Immature natural killer cell (primary cell): ENCODE measurements around the gene LCE7A. TPM values are rescaled to one million over a fixed set of nuclear protein-coding genes. Genes with fewer than 3 reads are reported as not detected.

Source experiments
- DNase-seq, 3 donors: peaks; one replicate each; pipeline ENCODE4 v3.0.0; 2022; ENCODE audit warnings: mixed read lengths in 1 of 3
- H3K27ac Mint-ChIP-seq, 6 donors: one replicate each; pipeline ENCODE4 v1.8.0; 2020; ENCODE audit warnings: mixed read lengths in 6 of 6, mild to moderate bottlenecking in 5 of 6, inconsistent platforms in 4 of 6, moderate library complexity in 3 of 6
- H3K27me3 Mint-ChIP-seq, 3 donors: one replicate each; pipeline ENCODE4 v1.8.0; 2020 to 2021; ENCODE audit warnings: low read depth in 3 of 3, mild to moderate bottlenecking in 3 of 3, mixed read lengths in 3 of 3, moderate library complexity in 3 of 3, inconsistent platforms in 1 of 3
- H3K36me3 Mint-ChIP-seq, 3 donors: one replicate each; pipeline ENCODE4 v1.8.0; 2020; ENCODE audit warnings: mixed read lengths in 3 of 3, inconsistent platforms in 2 of 3, mild to moderate bottlenecking in 2 of 3
- H3K4me1 Mint-ChIP-seq, 2 donors: one replicate each; pipeline ENCODE4 v1.8.0; 2020; ENCODE audit warnings: inconsistent platforms in 2 of 2, mild to moderate bottlenecking in 2 of 2, mixed read lengths in 2 of 2, moderate library complexity in 1 of 2
- H3K4me3 Mint-ChIP-seq, 5 donors: one replicate each; pipeline ENCODE4 v1.8.0; 2020; ENCODE audit warnings: mild to moderate bottlenecking in 5 of 5, mixed read lengths in 5 of 5, inconsistent platforms in 3 of 5, moderate library complexity in 3 of 5
- H3K9me3 Mint-ChIP-seq, 6 donors: one replicate each; pipeline ENCODE4 v1.8.0; 2020; ENCODE audit warnings: mild to moderate bottlenecking in 6 of 6, mixed read lengths in 6 of 6, inconsistent platforms in 4 of 6, moderate library complexity in 3 of 6
- polyA plus RNA-seq, 3 donors: library from polyadenylated mRNA; unstranded; fragments of 300-500 nt; fragmentation: Illumina TruSeq; gene quantifications; one replicate each; pipeline ENCODE4 v1.2.3, GENCODE V29; 2021

The LCE7A gene
- polyA plus RNA-seq, 3 donors from 2014 or later, result not detected

- no peaks in the 10 kb centered on the region for H3K4me1 Mint-ChIP-seq
- H3K9me3 Mint-ChIP-seq, result no peaks in the 10 kb centered on the region
- H3K27me3 Mint-ChIP-seq, result peaks cover 0 to 1% (median 1%) of the 10 kb centered on the region in 3 donors
- no peaks in the 10 kb centered on the region for H3K36me3 Mint-ChIP-seq
- H3K4me3 Mint-ChIP-seq, result no peak overlapping the region
- H3K27ac Mint-ChIP-seq, result no peak overlapping the region
- peak; percentile 24 to 33 (median 31) for DNase-seq
Measured at GRCh38 chr1:152869808-152870419, 10.1 kb downstream of the LCE7A start.

- Mint-ChIP-seq H3K36me3 (no peaks in the 10 kb centered on the region), H3K27ac (no peak overlapping the region), H3K4me3 (no peak overlapping the region), H3K4me1 (no peaks in the 10 kb centered on the region), H3K9me3 (no peaks in the 10 kb centered on the region), H3K27me3 (peaks cover 0 to 3% (median 1%) of the 10 kb centered on the region in 3 donors)
- no peak for DNase-seq
Measured at GRCh38 chr1:152870831-152871730, 11.3 kb downstream of the LCE7A start.

DNA sequence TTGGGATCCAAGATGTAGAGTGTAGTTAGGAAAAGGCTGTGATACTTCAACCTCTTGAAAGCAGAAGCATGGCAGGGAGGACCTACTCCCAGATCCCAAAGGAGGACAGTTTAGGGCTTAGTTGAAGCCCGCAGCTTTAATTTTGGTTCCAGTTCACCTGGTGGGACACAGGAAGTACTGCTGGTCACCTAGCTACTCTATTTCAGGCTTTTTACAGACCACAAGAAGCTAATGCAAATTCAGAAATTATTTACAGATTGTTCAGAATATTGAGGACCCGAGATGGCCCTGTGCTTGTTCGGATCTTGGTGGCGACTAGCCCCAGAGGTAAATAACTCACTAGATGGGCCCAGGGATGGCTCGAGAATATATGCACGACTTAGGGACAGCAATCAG lies 11.9 kb downstream of the LCE7A start:
- no peaks in the 10 kb centered on the region for H3K4me1 Mint-ChIP-seq

DNA sequence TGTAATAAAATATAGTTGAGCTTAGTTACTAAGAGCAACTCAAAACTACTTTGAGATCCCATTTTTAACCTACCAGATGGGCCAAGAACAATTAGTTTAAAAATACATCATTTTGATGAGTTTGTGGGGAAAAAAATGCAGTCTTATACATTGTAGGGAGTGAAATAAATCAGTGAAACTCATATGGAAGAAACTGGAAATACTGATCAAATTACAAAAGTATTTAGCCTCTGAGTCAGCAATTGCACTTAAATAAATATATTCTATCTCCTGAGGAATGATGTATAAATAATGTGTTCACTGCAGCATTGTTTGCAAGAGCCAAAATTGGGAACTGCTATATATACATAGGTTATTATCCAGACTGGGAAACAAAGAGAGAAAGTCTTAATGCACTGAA lies 13.7 kb downstream of the LCE7A start:
- Mint-ChIP-seq H3K9me3 (peaks cover 0 to 3% (median 0%) of the 10 kb centered on the region in 6 donors), H3K27me3 (peaks cover 1 to 10% (median 3%) of the 10 kb centered on the region in 3 donors), H3K36me3 (no peaks in the 10 kb centered on the region), H3K4me1 (no peaks in the 10 kb centered on the region), H3K27ac (no peak overlapping the region), H3K4me3 (no peak overlapping the region)
- DNase-seq, result no peak

More for the DNA sequence above, 11.9 kb downstream of the LCE7A start:
- no peak overlapping the region for H3K27ac Mint-ChIP-seq
- peaks cover 0 to 3% (median 1%) of the 10 kb centered on the region in 3 donors for H3K27me3 Mint-ChIP-seq
- no peaks in the 10 kb centered on the region for H3K9me3 Mint-ChIP-seq
- H3K4me3 Mint-ChIP-seq, result no peak overlapping the region
- no peak for DNase-seq
- H3K36me3 Mint-ChIP-seq, result no peaks in the 10 kb centered on the region

GRCh38 chr1:152876827-152877226 lies 17.0 kb downstream of the LCE7A start:
- H3K36me3 Mint-ChIP-seq, result no peaks in the 10 kb centered on the region
- H3K27me3 Mint-ChIP-seq, result peaks cover 8 to 16% (median 9%) of the 10 kb centered on the region in 3 donors

GRCh38 chr1:152878042-152878441 lies 18.2 kb downstream of the LCE7A start, which contains the start of gene SMCP:
Gene SMCP (plus strand): TSS chr1:152878322. CDS start chr1:152884423, 6,101 bp downstream.
- peaks cover 7 to 16% (median 9%) of the 10 kb centered on the region in 3 donors for H3K27me3 Mint-ChIP-seq
- H3K4me1 Mint-ChIP-seq, result peaks cover 0 to 3% of the 10 kb centered on the region in 2 donors
- no peak for DNase-seq
- H3K4me3 Mint-ChIP-seq, result no peak within 1 kb of the TSS
- H3K36me3 Mint-ChIP-seq, result no peaks in the 10 kb centered on the region
- no peak within 1 kb of the TSS for H3K27ac Mint-ChIP-seq
- H3K9me3 Mint-ChIP-seq, result peaks cover 0 to 3% (median 0%) of the 10 kb centered on the region in 6 donors

More at GRCh38 chr1:152876827-152877226, 17.0 kb downstream of the LCE7A start:
- DNase-seq, result no peak
- Mint-ChIP-seq H3K9me3 (peaks cover 0 to 3% (median 0%) of the 10 kb centered on the region in 6 donors), H3K4me3 (no peak overlapping the region), H3K27ac (no peak overlapping the region), H3K4me1 (peaks cover 0 to 3% of the 10 kb centered on the region in 2 donors)

DNA sequence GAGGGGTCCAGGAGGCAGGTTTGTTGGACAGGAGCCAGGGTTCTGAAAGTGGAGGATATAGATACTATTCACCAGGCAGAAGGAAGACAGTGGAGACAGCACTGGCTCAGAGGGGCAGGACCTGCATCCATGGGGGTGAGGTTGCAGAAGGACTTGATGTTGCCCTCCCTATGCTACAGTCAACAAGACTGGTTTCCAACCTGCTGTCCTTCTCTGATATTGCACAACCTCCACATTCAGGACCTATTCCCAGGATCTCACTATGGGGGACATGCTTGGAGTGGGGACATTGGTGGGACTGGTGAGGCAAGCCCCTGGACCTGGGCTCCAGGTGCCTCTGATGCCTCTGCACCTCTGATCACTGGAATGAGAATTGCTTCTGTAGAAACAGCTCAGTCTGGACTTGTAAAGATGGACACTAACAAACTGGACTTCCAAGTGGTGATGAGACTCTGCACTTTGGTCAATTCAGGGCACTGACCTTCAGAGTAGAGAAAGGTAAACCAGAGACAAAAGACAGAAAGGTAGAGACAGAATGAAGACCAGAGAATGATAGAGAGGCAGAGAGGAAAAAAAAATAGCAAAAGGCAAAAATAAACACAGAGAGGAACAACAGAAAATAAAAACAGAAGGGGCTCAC lies 19.9 kb downstream of the LCE7A start:
- Mint-ChIP-seq H3K9me3 (peaks cover 0 to 3% (median 0%) of the 10 kb centered on the region in 6 donors), H3K4me3 (peak overlapping the region in 1 of 5 donors; percentile 7), H3K27me3 (peaks cover 7 to 18% (median 7%) of the 10 kb centered on the region in 3 donors), H3K36me3 (no peaks in the 10 kb centered on the region), H3K27ac (no peak overlapping the region), H3K4me1 (peaks cover 0 to 3% of the 10 kb centered on the region in 2 donors)
- no peak for DNase-seq

DNA sequence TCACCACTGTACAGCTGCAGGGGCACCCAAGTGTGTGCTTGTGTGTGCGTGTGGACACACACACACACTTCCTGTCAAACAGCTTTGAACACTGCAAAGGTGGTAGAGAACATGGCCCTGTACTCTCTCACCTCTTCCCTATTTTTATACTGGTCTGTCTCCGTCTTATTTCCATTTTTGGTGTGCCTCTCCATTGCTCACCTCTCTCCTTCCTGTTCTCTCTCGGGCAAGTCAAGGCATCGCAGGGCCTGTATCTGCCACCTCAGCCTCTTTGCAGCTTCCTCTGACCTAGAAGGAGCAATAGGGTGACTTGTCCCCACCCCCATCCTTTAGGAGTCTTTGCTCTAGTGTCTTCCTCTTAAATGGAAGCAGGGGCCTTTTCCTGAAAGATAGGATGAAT lies 20.5 kb downstream of the LCE7A start:
- no peak for DNase-seq
- Mint-ChIP-seq H3K27ac (no peak overlapping the region), H3K4me3 (no peak overlapping the region), H3K9me3 (peaks cover 0 to 3% (median 0%) of the 10 kb centered on the region in 6 donors), H3K36me3 (no peaks in the 10 kb centered on the region), H3K27me3 (peaks cover 5 to 18% (median 7%) of the 10 kb centered on the region in 3 donors), H3K4me1 (peaks cover 0 to 3% of the 10 kb centered on the region in 2 donors)

GRCh38 chr1:152880907-152881306 lies 21.1 kb downstream of the LCE7A start:
- H3K27me3 Mint-ChIP-seq, result peaks cover 5 to 18% (median 7%) of the 10 kb centered on the region in 3 donors
- H3K27ac Mint-ChIP-seq, result no peak overlapping the region
- peaks cover 0 to 3% (median 0%) of the 10 kb centered on the region in 6 donors for H3K9me3 Mint-ChIP-seq
- DNase-seq, result no peak
- H3K36me3 Mint-ChIP-seq, result no peaks in the 10 kb centered on the region
- peaks cover 0 to 3% of the 10 kb centered on the region in 2 donors for H3K4me1 Mint-ChIP-seq
- H3K4me3 Mint-ChIP-seq, result peak overlapping the region in 1 of 5 donors; percentile 46

- Mint-ChIP-seq H3K27me3 (peaks cover 7 to 8% (median 7%) of the 10 kb centered on the region in 3 donors), H3K4me1 (peaks cover 0 to 3% of the 10 kb centered on the region in 2 donors), H3K27ac (no peak overlapping the region), H3K36me3 (no peaks in the 10 kb centered on the region), H3K9me3 (peaks cover 0 to 2% (median 0%) of the 10 kb centered on the region in 6 donors), H3K4me3 (no peak overlapping the region)
- no peak for DNase-seq
Measured at GRCh38 chr1:152884085-152884484, 24.3 kb downstream of the LCE7A start.

- Mint-ChIP-seq H3K36me3 (no peaks in the 10 kb centered on the region), H3K4me1 (peaks cover 0 to 3% of the 10 kb centered on the region in 2 donors), H3K27me3 (peaks cover 4 to 8% (median 4%) of the 10 kb centered on the region in 3 donors), H3K27ac (no peak overlapping the region), H3K4me3 (no peak overlapping the region), H3K9me3 (peaks cover 0 to 2% (median 0%) of the 10 kb centered on the region in 6 donors)
- no peak for DNase-seq
Measured at GRCh38 chr1:152884506-152884905, 24.7 kb downstream of the LCE7A start.

- H3K9me3 Mint-ChIP-seq, result peaks cover 0 to 2% (median 0%) of the 10 kb centered on the region in 6 donors
- DNase-seq, result no peak
- H3K27ac Mint-ChIP-seq, result no peak overlapping the region
- H3K36me3 Mint-ChIP-seq, result no peaks in the 10 kb centered on the region
- H3K4me1 Mint-ChIP-seq, result peaks cover 0 to 3% of the 10 kb centered on the region in 2 donors
- H3K4me3 Mint-ChIP-seq, result no peak overlapping the region
- H3K27me3 Mint-ChIP-seq, result peaks cover 1 to 5% (median 4%) of the 10 kb centered on the region in 3 donors
Measured at GRCh38 chr1:152884966-152885624, 25.3 kb downstream of the LCE7A start.

DNA sequence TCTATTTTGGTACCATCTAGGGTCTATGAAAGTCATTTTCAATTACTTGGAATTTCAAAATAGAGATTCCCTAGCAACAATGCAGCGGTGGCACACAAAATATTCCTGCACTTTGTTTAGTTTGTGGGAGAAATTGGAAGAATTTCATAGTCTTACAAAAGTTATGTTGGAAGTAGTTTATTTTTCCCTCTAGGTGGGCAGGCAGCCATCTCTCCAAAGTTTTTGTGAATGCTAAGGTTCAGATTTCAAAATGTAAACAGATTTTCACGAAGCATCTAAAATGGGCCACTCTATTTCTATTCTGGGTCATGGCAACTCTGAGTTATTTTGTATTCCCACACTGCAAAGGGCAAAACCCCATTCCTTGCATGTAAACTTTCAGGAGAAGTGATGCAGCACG lies 26.3 kb downstream of the LCE7A start:
- no peak overlapping the region for H3K4me3 Mint-ChIP-seq
- peaks cover 2 to 3% (median 3%) of the 10 kb centered on the region in 3 donors for H3K27me3 Mint-ChIP-seq
- no peak overlapping the region for H3K27ac Mint-ChIP-seq
- no peaks in the 10 kb centered on the region for H3K4me1 Mint-ChIP-seq
- no peak for DNase-seq
- H3K9me3 Mint-ChIP-seq, result peaks cover 0 to 2% (median 0%) of the 10 kb centered on the region in 6 donors
- no peaks in the 10 kb centered on the region for H3K36me3 Mint-ChIP-seq
